Loucy (cell line): Measurements from ENCODE around the gene TMEM164.

Source experiments
- H2AFZ ChIP-seq: fragments of 200-600 bp; sonication (generic); 2 replicates; pipeline ENCODE4 v1.6.0; 2016; ENCODE audit warnings: antibody characterized with exemption, mild to moderate bottlenecking, low read length, moderate library complexity
- H3F3A ChIP-seq: fragments of 200-600 bp; 2 replicates; pipeline ENCODE4 v1.6.0; 2016; ENCODE audit warnings: antibody characterized with exemption, low read depth, mild to moderate bottlenecking
- H3K27me3 ChIP-seq: fragments of 200-600 bp; sonication (generic); 2 replicates; pipeline ENCODE4 v1.6.1; 2014; ENCODE audit warnings: low read length, mild to moderate bottlenecking; ENCODE audit not compliant: insufficient read depth, poor library complexity, severe bottlenecking
- H3K36me3 ChIP-seq: fragments of 200-600 bp; sonication (generic); 2 replicates; pipeline ENCODE4 v1.6.1; 2016; ENCODE audit warnings: low read length; ENCODE audit not compliant: insufficient read depth
- H3K4me1 ChIP-seq: fragments of 200-600 bp; sonication (generic); 2 replicates; pipeline ENCODE4 v1.5.1; 2014; ENCODE audit warnings: low read length, mild to moderate bottlenecking; ENCODE audit not compliant: insufficient read depth, poor library complexity, severe bottlenecking
- H3K4me2 ChIP-seq: fragments of 200-600 bp; sonication (generic); 2 replicates; pipeline ENCODE4 v1.6.0; 2014; ENCODE audit warnings: antibody characterized with exemption, low read length, low read depth, mild to moderate bottlenecking; ENCODE audit not compliant: poor library complexity, severe bottlenecking
- H3K4me3 ChIP-seq: fragments of 200-600 bp; sonication (generic); 2 replicates; pipeline ENCODE4 v1.5.1; 2014; ENCODE audit warnings: low read length, mild to moderate bottlenecking, mixed read lengths; ENCODE audit not compliant: poor library complexity, severe bottlenecking
- H3K79me2 ChIP-seq: fragments of 200-600 bp; sonication (generic); 2 replicates; pipeline ENCODE4 v1.6.1; 2014; ENCODE audit warnings: low read length; ENCODE audit not compliant: insufficient read depth
- H3K9ac ChIP-seq: fragments of 200-600 bp; sonication (generic); 2 replicates; pipeline ENCODE4 v1.6.0; 2014; ENCODE audit warnings: mild to moderate bottlenecking, low read depth, low read length, moderate library complexity; ENCODE audit not compliant: poor library complexity, severe bottlenecking
- H3K9me2 ChIP-seq: fragments of 200-600 bp; sonication (generic); replicated peaks from 2 replicates; pipeline ENCODE4 v1.6.1; 2016; ENCODE audit warnings: low read depth, low read length, mixed read lengths
- H3K9me3 ChIP-seq: fragments of 200-600 bp; sonication (generic); 2 replicates; pipeline ENCODE4 v1.6.1; 2014; ENCODE audit warnings: mild to moderate bottlenecking, antibody characterized with exemption, low read length, low read depth; ENCODE audit not compliant: insufficient read depth
- H4K20me1 ChIP-seq: fragments of 200-600 bp; sonication (generic); 2 replicates; pipeline ENCODE4 v1.6.0; 2014; ENCODE audit warnings: antibody characterized with exemption, low read length, mild to moderate bottlenecking; ENCODE audit not compliant: insufficient read depth, poor library complexity, severe bottlenecking
- EZH2phosphoT487 ChIP-seq: fragments of 200-600 bp; IDR thresholded peaks from 2 replicates; pipeline ENCODE4 v1.6.1; 2018; ENCODE audit warnings: antibody characterized with exemption, mild to moderate bottlenecking, moderate library complexity, borderline replicate concordance
- TF ChIP-seq, protein P1 (sequence below): fragments of 200-600 bp; sonication (generic); conservative IDR thresholded peaks from 2 replicates; pipeline ENCODE4 v1.5.1; 2014; ENCODE audit warnings: mild to moderate bottlenecking, antibody characterized with exemption, low read length

TMEM164 gene

DNA sequence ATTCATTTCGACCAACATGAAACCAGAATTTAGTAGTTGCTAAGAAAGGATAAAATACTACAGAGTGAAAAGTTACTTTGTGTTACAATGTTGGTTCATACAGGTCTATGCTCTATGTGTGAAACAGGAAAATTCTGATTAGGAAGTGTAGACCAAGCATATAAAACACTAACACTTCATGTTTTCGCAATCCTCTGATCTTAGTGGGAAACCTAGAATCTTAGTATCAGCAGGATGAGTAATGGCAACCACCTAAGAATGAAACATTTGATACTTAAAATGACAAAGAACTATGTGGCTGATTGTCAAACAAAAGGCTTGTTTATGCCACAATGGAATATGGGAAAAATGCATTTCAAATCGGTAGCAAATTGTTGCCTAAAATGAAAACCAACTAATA lies 198.9 kb downstream of the TMEM164 start:
- no peak overlapping the region for H3K4me2 ChIP-seq
- no peaks in the 10 kb centered on the region for H3K9me3 ChIP-seq
- no peaks in the 10 kb centered on the region for H3K79me2 ChIP-seq
- peaks cover 4% of the 10 kb centered on the region; the same call in 1 of the 2 replicates for H3K36me3 ChIP-seq
- H3F3A ChIP-seq: no peaks in the 10 kb centered on the region
- TF ChIP-seq, protein P1, sequence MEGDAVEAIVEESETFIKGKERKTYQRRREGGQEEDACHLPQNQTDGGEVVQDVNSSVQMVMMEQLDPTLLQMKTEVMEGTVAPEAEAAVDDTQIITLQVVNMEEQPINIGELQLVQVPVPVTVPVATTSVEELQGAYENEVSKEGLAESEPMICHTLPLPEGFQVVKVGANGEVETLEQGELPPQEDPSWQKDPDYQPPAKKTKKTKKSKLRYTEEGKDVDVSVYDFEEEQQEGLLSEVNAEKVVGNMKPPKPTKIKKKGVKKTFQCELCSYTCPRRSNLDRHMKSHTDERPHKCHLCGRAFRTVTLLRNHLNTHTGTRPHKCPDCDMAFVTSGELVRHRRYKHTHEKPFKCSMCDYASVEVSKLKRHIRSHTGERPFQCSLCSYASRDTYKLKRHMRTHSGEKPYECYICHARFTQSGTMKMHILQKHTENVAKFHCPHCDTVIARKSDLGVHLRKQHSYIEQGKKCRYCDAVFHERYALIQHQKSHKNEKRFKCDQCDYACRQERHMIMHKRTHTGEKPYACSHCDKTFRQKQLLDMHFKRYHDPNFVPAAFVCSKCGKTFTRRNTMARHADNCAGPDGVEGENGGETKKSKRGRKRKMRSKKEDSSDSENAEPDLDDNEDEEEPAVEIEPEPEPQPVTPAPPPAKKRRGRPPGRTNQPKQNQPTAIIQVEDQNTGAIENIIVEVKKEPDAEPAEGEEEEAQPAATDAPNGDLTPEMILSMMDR: no peak
- TF ChIP-seq EZH2phosphoT487: no peak
- H3K9me2 ChIP-seq: no peaks in the 10 kb centered on the region
- H3K4me3 ChIP-seq: no peak overlapping the region
- H4K20me1 ChIP-seq: no peaks in the 10 kb centered on the region
- no peak overlapping the region for H3K9ac ChIP-seq
- no peaks in the 10 kb centered on the region for H3K27me3 ChIP-seq
- H2AFZ ChIP-seq: no peak overlapping the region
- H3K4me1 ChIP-seq: no peaks in the 10 kb centered on the region

DNA sequence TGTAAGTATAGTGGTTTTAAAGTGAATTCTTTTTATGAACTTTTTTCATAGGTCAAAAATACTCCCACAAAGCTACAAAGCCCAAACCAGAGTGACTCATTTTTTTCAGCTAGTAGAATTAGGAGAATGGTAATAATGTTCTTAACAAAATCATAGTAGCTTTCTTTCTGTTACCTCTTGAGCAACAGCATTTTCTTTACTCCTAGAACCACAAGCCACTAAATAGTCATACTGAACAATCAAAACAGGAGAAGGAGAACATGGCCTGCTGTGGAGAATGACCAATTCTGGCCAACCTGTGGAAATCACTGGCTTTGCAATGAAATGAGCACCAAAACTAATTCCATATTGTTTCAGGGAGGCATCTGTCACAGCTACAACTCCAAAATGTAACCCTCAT lies 202.1 kb downstream of the TMEM164 start:
- H3K79me2 ChIP-seq: no peaks in the 10 kb centered on the region
- no peak overlapping the region for H3K9ac ChIP-seq
- peaks cover 4% of the 10 kb centered on the region; the same call in 1 of the 2 replicates for H3K36me3 ChIP-seq
- no peaks in the 10 kb centered on the region for H3K9me2 ChIP-seq
- H3K4me3 ChIP-seq: no peak overlapping the region
- H3F3A ChIP-seq: no peaks in the 10 kb centered on the region
- no peak overlapping the region for H2AFZ ChIP-seq
- no peaks in the 10 kb centered on the region for H4K20me1 ChIP-seq
- no peaks in the 10 kb centered on the region for H3K4me1 ChIP-seq
- no peaks in the 10 kb centered on the region for H3K27me3 ChIP-seq
- no peaks in the 10 kb centered on the region for H3K9me3 ChIP-seq
- TF ChIP-seq, protein P1: no peak
- TF ChIP-seq EZH2phosphoT487: no peak
- no peak overlapping the region for H3K4me2 ChIP-seq

DNA sequence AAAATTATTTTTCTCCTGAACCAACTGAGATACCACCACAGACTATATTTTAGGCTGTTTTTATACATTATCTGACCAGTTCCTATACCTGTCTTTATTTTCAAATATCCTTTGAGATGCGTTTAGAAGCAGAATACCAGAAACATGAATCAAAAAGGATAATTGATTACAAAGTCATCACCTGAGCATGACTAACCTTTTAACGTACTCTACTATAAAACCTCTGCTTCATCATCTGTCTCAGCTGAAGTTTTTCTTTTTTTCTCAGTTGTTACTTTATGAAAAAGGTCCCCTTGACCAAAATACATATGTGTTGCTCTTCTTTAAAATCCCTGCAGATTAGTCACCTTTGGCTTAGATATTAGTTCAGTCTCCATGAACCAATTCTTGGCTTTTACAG lies 205.2 kb downstream of the TMEM164 start:
- no peak overlapping the region for H3K9ac ChIP-seq
- H3K79me2 ChIP-seq: no peaks in the 10 kb centered on the region
- no peak overlapping the region for H3K4me3 ChIP-seq
- H4K20me1 ChIP-seq: no peaks in the 10 kb centered on the region
- H3F3A ChIP-seq: no peaks in the 10 kb centered on the region
- no peak overlapping the region for H2AFZ ChIP-seq
- no peak for TF ChIP-seq EZH2phosphoT487
- TF ChIP-seq, protein P1: no peak
- H3K9me2 ChIP-seq: no peaks in the 10 kb centered on the region
- no peaks in the 10 kb centered on the region for H3K36me3 ChIP-seq
- H3K27me3 ChIP-seq: no peaks in the 10 kb centered on the region
- H3K4me2 ChIP-seq: no peak overlapping the region
- no peaks in the 10 kb centered on the region for H3K4me1 ChIP-seq
- H3K9me3 ChIP-seq: no peaks in the 10 kb centered on the region
